ENCODE data around the gene PLXNA4. TPM values are rescaled to one million over a fixed set of nuclear protein-coding genes. Genes with fewer than 3 reads are reported as not detected.
A peak's percentile ranks its signal among the peaks of the same experiment; 100 is the strongest.

PLXNA4 gene
- total and polyA plus RNA-seq, 4 donors: 0.63 to 4.6 (median 2.1) TPM

- H3K9me3 ChIP-seq (ENCODE audit: control insufficient read depth in 4 of 4, insufficient read depth in 3 of 4, low read length in 3 of 4): no peaks in the 10 kb centered on the region
- no peak for ATAC-seq (ENCODE audit: insufficient read depth, low FRiP score)
Measured at GRCh38 chr7:132397070-132397469, 179.2 kb downstream of the PLXNA4 start.

GRCh38 chr7:132395361-132395760 lies 180.9 kb downstream of the PLXNA4 start:
- WGBS, 2 donors: 88 to 93% methylated on average over 4 of the region's 4 CpGs
- no peak overlapping the region for H3K9ac ChIP-seq (ENCODE audit: insufficient read depth in 1 of 2, low read length in 2 of 2)
- H3K27me3 ChIP-seq (ENCODE audit: control insufficient read depth in 3 of 3, insufficient read depth in 3 of 3, low read length in 2 of 3): peaks cover 0 to 9% (median 2%) of the 10 kb centered on the region in 3 donors
- ATAC-seq (ENCODE audit: insufficient read depth, low FRiP score) (no peak), DNase-seq (no peak)
- no peak overlapping the region for H3K4me3 ChIP-seq
- H3K9me3 ChIP-seq (ENCODE audit: control insufficient read depth in 4 of 4, insufficient read depth in 3 of 4, low read length in 3 of 4): no peaks in the 10 kb centered on the region
- H3K4me1 ChIP-seq (ENCODE audit: control insufficient read depth in 5 of 5, insufficient read depth in 5 of 5, low read length in 5 of 5): peaks cover 0 to 13% (median 6%) of the 10 kb centered on the region in 5 donors
- H3K36me3 ChIP-seq (ENCODE audit: control insufficient read depth in 4 of 4, insufficient read depth in 4 of 4, low read length in 4 of 4): no peaks in the 10 kb centered on the region
- H3K27ac ChIP-seq (ENCODE audit: low read depth in 1 of 2, low read length in 1 of 2): no peak overlapping the region
- TF ChIP-seq CTCF (IDR thresholded peaks at IDR 0.05; ENCODE audit: control extremely low read depth, extremely low read depth): no peak

More at GRCh38 chr7:132397070-132397469, 179.2 kb downstream of the PLXNA4 start:
- Histone ChIP-seq H3K9ac (ENCODE audit: insufficient read depth in 1 of 2, low read length in 2 of 2) (no peak overlapping the region), H3K27ac (ENCODE audit: low read depth in 1 of 2, low read length in 1 of 2) (no peak overlapping the region), H3K27me3 (ENCODE audit: control insufficient read depth in 3 of 3, insufficient read depth in 3 of 3, low read length in 2 of 3) (peaks cover 0 to 4% (median 2%) of the 10 kb centered on the region in 3 donors), H3K36me3 (ENCODE audit: control insufficient read depth in 4 of 4, insufficient read depth in 4 of 4, low read length in 4 of 4) (no peaks in the 10 kb centered on the region), H3K4me1 (ENCODE audit: control insufficient read depth in 5 of 5, insufficient read depth in 5 of 5, low read length in 5 of 5) (peaks cover 0 to 19% (median 6%) of the 10 kb centered on the region in 5 donors), H3K4me3 (no peak overlapping the region)
- DNase-seq: no peak
- no peak for TF ChIP-seq CTCF (IDR thresholded peaks at IDR 0.05; ENCODE audit: control extremely low read depth, extremely low read depth)
- WGBS, 2 donors: 90 to 92% methylated on average over 5 of the region's 5 CpGs

DNA sequence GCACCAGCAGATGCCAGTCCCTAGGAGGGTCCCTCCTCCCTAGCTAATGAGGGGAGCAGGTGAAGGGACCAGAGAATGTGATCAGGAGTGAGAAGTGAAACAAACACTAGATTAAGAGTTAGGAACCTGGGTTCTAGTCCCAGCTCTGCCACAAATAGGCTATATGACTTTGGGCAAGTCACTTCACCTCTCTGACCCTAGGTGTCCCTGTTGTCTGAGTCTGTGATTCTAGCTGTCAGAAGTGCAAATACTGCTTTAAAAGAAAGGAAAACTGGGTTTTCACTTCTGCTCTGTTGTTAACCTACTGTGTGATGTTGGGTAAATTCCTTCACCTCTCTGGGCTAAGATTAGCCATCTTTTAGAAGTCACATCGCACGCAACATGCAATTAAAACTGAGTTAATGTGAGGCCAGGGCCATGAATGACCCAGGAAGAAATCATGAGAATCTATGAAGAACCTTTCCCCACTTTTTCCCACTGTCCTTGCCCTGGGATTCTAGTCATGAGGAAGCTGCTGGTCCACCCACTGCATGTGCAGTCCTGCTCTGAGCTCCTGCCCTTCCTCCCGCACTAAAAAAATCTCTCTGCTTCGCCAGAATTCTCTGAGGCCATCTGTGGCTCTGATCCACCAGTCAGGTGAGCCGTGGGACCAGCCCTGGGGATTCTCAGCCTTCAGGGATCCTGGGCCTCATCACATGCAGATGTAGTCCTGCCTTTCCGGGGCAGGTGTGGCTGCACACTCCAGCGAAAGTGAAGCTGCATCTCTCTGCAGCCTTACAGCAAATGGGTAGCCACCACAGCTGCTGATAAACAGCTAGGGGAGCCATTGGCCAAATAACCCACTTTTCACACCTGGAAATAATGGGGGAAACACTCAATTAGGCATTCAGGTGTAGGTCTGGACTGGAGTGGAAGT lies 181.7 kb downstream of the PLXNA4 start:
- Histone ChIP-seq H3K9me3 (ENCODE audit: control insufficient read depth in 4 of 4, insufficient read depth in 3 of 4, low read length in 3 of 4) (no peaks in the 10 kb centered on the region), H3K27me3 (ENCODE audit: control insufficient read depth in 3 of 3, insufficient read depth in 3 of 3, low read length in 2 of 3) (peaks cover 0 to 4% (median 2%) of the 10 kb centered on the region in 3 donors), H3K36me3 (ENCODE audit: control insufficient read depth in 4 of 4, insufficient read depth in 4 of 4, low read length in 4 of 4) (no peaks in the 10 kb centered on the region), H3K4me1 (ENCODE audit: control insufficient read depth in 5 of 5, insufficient read depth in 5 of 5, low read length in 5 of 5) (peaks cover 0 to 13% (median 6%) of the 10 kb centered on the region in 5 donors), H3K4me3 (no peak overlapping the region), H3K27ac (ENCODE audit: low read depth in 1 of 2, low read length in 1 of 2) (no peak overlapping the region), H3K9ac (ENCODE audit: insufficient read depth in 1 of 2, low read length in 2 of 2) (no peak overlapping the region)
- DNase-seq: no peak
- 81 to 83% methylated on average over 7 of the region's 7 CpGs for WGBS, 2 donors
- no peak for ATAC-seq (ENCODE audit: insufficient read depth, low FRiP score)
- TF ChIP-seq CTCF (IDR thresholded peaks at IDR 0.05; ENCODE audit: control extremely low read depth, extremely low read depth): peak; percentile 14
